Measurements from ENCODE around the gene ABCD4.

DNA sequence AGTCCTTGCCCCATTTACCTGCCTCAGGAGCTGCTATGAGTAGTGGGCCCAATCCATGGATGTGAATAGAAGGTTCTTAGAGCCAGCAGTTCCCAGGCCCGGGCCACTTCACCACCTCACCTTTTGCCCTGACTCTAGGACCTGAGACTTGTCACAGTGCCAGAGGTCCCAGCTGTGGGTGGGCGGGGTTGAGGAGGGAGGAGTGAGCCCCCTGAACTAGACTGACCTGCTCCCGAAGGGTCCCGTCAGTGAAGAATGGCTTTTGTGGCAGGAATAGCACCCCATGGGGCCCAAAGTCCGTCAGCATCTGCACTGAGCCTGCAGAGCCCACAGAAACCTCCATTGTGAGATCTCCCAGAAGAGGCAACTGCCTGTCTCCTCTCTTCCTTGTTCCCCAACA lies 12.9 kb downstream of the ABCD4 start:
- TF ChIP-seq SRF (IDR thresholded peaks at IDR 0.05; ENCODE audit: low read depth) (no peak), ZNF274 (IDR thresholded peaks at IDR 0.05; ENCODE audit: low read depth, low read length) (no peak)
- TF ChIP-seq, protein P1, sequence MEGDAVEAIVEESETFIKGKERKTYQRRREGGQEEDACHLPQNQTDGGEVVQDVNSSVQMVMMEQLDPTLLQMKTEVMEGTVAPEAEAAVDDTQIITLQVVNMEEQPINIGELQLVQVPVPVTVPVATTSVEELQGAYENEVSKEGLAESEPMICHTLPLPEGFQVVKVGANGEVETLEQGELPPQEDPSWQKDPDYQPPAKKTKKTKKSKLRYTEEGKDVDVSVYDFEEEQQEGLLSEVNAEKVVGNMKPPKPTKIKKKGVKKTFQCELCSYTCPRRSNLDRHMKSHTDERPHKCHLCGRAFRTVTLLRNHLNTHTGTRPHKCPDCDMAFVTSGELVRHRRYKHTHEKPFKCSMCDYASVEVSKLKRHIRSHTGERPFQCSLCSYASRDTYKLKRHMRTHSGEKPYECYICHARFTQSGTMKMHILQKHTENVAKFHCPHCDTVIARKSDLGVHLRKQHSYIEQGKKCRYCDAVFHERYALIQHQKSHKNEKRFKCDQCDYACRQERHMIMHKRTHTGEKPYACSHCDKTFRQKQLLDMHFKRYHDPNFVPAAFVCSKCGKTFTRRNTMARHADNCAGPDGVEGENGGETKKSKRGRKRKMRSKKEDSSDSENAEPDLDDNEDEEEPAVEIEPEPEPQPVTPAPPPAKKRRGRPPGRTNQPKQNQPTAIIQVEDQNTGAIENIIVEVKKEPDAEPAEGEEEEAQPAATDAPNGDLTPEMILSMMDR (IDR thresholded peaks at IDR 0.05 in 2 of 3, conservative IDR thresholded peaks at IDR 0.05 in 1 of 3; ENCODE audit: borderline replicate concordance in 1 of 3, insufficient read depth in 1 of 3, low read depth in 2 of 3, low read length in 2 of 3): no peak
